ENCODE measurements around the gene NR2E3. TPM values are rescaled to one million over a fixed set of nuclear protein-coding genes. Genes with fewer than 3 reads are reported as not detected.

Gene NR2E3
- total and polyA plus RNA-seq, 4 donors: 0.17 to 0.18 TPM; not detected in 2

GRCh38 chr15:71809346-71809745 is 1.0 kb upstream of the NR2E3 start:
- no peak overlapping the region for H3K27ac ChIP-seq (ENCODE audit: low read depth in 1 of 2, low read length in 2 of 2)
- 62% methylated on average over 8 of the region's 8 CpGs for WGBS
- no peak overlapping the region for H3K4me3 ChIP-seq (ENCODE audit: low read depth in 1 of 3, low read length in 3 of 3)
- no peak for DNase-seq (ENCODE audit: low spot score)
- TF ChIP-seq TAF1 (conservative IDR thresholded peaks at IDR 0.05) (no peak), REST (IDR thresholded peaks at IDR 0.05) (no peak), JUND (IDR thresholded peaks at IDR 0.05) (no peak), HNF4A (conservative IDR thresholded peaks at IDR 0.05) (no peak), SP1 (IDR thresholded peaks at IDR 0.05) (no peak), ZBTB33 (IDR thresholded peaks at IDR 0.05) (no peak), HNF4G (IDR thresholded peaks at IDR 0.05) (no peak), RXRA (IDR thresholded peaks at IDR 0.05) (no peak), MAX (IDR thresholded peaks at IDR 0.05) (no peak), YY1 (IDR thresholded peaks at IDR 0.05) (no peak), ATF3 (IDR thresholded peaks at IDR 0.05) (no peak), CTCF (IDR thresholded peaks at IDR 0.05; ENCODE audit: low read depth, low read length, missing input control) (no peak)
- peaks cover 0 to 4% (median 2%) of the 10 kb centered on the region in 4 donors for H3K27me3 ChIP-seq (ENCODE audit: control insufficient read depth in 4 of 4, insufficient read depth in 4 of 4, low read length in 3 of 4)
- no peaks in the 10 kb centered on the region for H3K4me1 ChIP-seq (ENCODE audit: control insufficient read depth in 4 of 4, insufficient read depth in 4 of 4, low read length in 3 of 4)
- H3K9me3 ChIP-seq (ENCODE audit: control insufficient read depth in 4 of 4, low read length in 3 of 4): no peaks in the 10 kb centered on the region
- no peaks in the 10 kb centered on the region for H3K36me3 ChIP-seq (ENCODE audit: control insufficient read depth in 4 of 4, insufficient read depth in 3 of 4, low read depth in 1 of 4, low read length in 3 of 4)
- no peak overlapping the region for H3K9ac ChIP-seq (ENCODE audit: low read depth in 1 of 2, low read length in 2 of 2)

GRCh38 chr15:71811036-71811736 is 832 bp downstream of the NR2E3 start:
- H3K4me3 ChIP-seq (ENCODE audit: low read depth in 1 of 3, low read length in 3 of 3): no peak overlapping the region

More at GRCh38 chr15:71811036-71811736, 832 bp downstream of the NR2E3 start:
- Histone ChIP-seq H3K36me3 (ENCODE audit: control insufficient read depth in 4 of 4, insufficient read depth in 3 of 4, low read depth in 1 of 4, low read length in 3 of 4) (no peaks in the 10 kb centered on the region), H3K9me3 (ENCODE audit: control insufficient read depth in 4 of 4, low read length in 3 of 4) (no peaks in the 10 kb centered on the region), H3K9ac (ENCODE audit: low read depth in 1 of 2, low read length in 2 of 2) (no peak overlapping the region), H3K27me3 (ENCODE audit: control insufficient read depth in 4 of 4, insufficient read depth in 4 of 4, low read length in 3 of 4) (peaks cover 0 to 4% (median 2%) of the 10 kb centered on the region in 4 donors), H3K27ac (ENCODE audit: low read depth in 1 of 2, low read length in 2 of 2) (no peak overlapping the region), H3K4me1 (ENCODE audit: control insufficient read depth in 4 of 4, insufficient read depth in 4 of 4, low read length in 3 of 4) (no peaks in the 10 kb centered on the region)
- WGBS: 89% methylated on average over 27 of the region's 27 CpGs
- TF ChIP-seq HNF4A (conservative IDR thresholded peaks at IDR 0.05) (no peak), RAD21 (IDR thresholded peaks at IDR 0.05) (no peak)
- DNase-seq (ENCODE audit: low spot score): no peak
